Endodermal cell (in vitro differentiated cells): Measurements from ENCODE around the gene RASL10B. TPM values are rescaled to one million over a fixed set of nuclear protein-coding genes. Genes with fewer than 3 reads are reported as not detected.

Experiments used
- DNase-seq: peaks from one replicate; pipeline ENCODE4 v3.0.0-alpha.2; 2017
- H3K27ac ChIP-seq: 2 replicates; pipeline ENCODE4 v1.5.1; 2013; ENCODE audit warnings: mild to moderate bottlenecking, low read depth, low read length, moderate library complexity
- H3K27me3 ChIP-seq: 2 replicates; pipeline ENCODE4 v1.6.1; 2013; ENCODE audit warnings: mild to moderate bottlenecking, low read length, moderate library complexity; ENCODE audit not compliant: insufficient read depth, control insufficient read depth, poor library complexity, severe bottlenecking
- H3K36me3 ChIP-seq: 2 replicates; pipeline ENCODE4 v1.7.0; 2013; ENCODE audit warnings: mild to moderate bottlenecking, low read length, moderate library complexity; ENCODE audit not compliant: control insufficient read depth, insufficient read depth
- H3K4me1 ChIP-seq: one replicate; pipeline ENCODE4 v1.7.0; 2013; ENCODE audit warnings: low read length; ENCODE audit not compliant: control insufficient read depth, insufficient read depth
- H3K4me3 ChIP-seq: 2 replicates; pipeline ENCODE4 v1.5.1; 2013; ENCODE audit warnings: mild to moderate bottlenecking, low read length, moderate library complexity
- H3K9ac ChIP-seq: 2 replicates; pipeline ENCODE4 v1.6.1; 2013; ENCODE audit warnings: mild to moderate bottlenecking, low read length, moderate library complexity; ENCODE audit not compliant: poor library complexity, severe bottlenecking; ENCODE audit errors: extremely low read depth
- H3K9me3 ChIP-seq: 2 replicates; pipeline ENCODE4 v1.6.1; 2013; ENCODE audit warnings: mild to moderate bottlenecking, low read length, moderate library complexity; ENCODE audit not compliant: control insufficient read depth
- H3K27ac Mint-ChIP-seq: 2 replicates; pipeline ENCODE4 v1.8.0; 2020; ENCODE audit warnings: mixed read lengths
- H3K27me3 Mint-ChIP-seq: 2 replicates; pipeline ENCODE4 v1.8.0; 2021; ENCODE audit warnings: mild to moderate bottlenecking, mixed read lengths; ENCODE audit not compliant: insufficient read depth
- H3K36me3 Mint-ChIP-seq: 2 replicates; pipeline ENCODE4 v1.8.0; 2020; ENCODE audit warnings: low read depth, mixed read lengths
- H3K4me1 Mint-ChIP-seq: 2 replicates; pipeline ENCODE4 v1.8.0; 2020; ENCODE audit warnings: mixed read lengths
- H3K4me3 Mint-ChIP-seq: 2 replicates; pipeline ENCODE4 v1.8.0; 2020; ENCODE audit warnings: mild to moderate bottlenecking, moderate library complexity, mixed read lengths
- H3K9me3 Mint-ChIP-seq: 2 replicates; pipeline ENCODE4 v1.8.0; 2020; ENCODE audit warnings: mild to moderate bottlenecking, mixed read lengths
- WGBS, 2 experiments: methylation state at CpG; one replicate each; pipeline versions ENCODE4 v1.1.5 to v1.1.7; 2013; ENCODE audit warnings: missing lambda C conversion rate in 2 of 2, mixed read lengths in 1 of 2; ENCODE audit not compliant: insufficient coverage in 1 of 2, insufficient read length in 1 of 2; 5-methylcytosine and 5-hydroxymethylcytosine counted together
- total RNA-seq, 2 donors: library from RNA; stranded (reverse); fragmentation: NEBNext Ultra II Directional in 1 of 2; extraction: Animal tissue kit (Norgen Biotek cat#: 25700) in 1 of 2; gene quantifications; 2 replicates in 1 of 2; 3 replicates in 1 of 2; pipeline ENCODE4 v1.2.1, GENCODE V29; 2021
- TF ChIP-seq, protein P1 (sequence below): fragments of 200-600 bp; sonication (generic); conservative IDR thresholded peaks from 2 replicates; pipeline ENCODE4 v1.5.0; 2021; ENCODE audit warnings: antibody characterized with exemption, mild to moderate bottlenecking

RASL10B gene
- total RNA-seq, 2 donors from 2014 or later, result 28.6 to 31.9 TPM

DNA sequence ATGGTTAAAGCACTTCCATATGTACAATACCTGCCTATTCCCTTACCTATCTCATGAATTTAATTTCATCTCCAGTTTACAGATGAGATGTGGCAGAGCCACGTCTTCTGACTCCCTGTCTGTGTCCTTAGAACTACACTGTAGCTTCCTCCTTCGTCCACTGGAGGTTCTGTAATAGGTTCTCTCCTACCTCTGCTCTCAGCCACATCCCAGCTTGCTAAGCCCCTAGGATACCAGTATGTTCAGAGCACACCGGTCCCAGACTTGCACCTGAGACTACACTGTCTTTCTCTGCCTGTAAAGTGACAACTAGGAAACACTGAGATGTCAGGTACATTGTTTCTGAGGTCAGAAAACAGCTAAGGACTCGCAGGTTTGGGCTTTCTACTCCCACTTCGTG lies 3.8 kb upstream of the RASL10B start:
- Histone ChIP-seq H3K4me1 (peaks cover 34% of the 10 kb centered on the region), H3K27ac (no peak overlapping the region), H3K9me3 (no peaks in the 10 kb centered on the region), H3K9ac (no peak overlapping the region), H3K4me3 (no peak overlapping the region), H3K27me3 (no peaks in the 10 kb centered on the region), H3K36me3 (peaks cover 45% of the 10 kb centered on the region)
- peaks cover 57% of the 10 kb centered on the region for H3K4me1 Mint-ChIP-seq
- DNase-seq, result peak; percentile 52
- H3K36me3 Mint-ChIP-seq, result peaks cover 27% of the 10 kb centered on the region
- no peak overlapping the region for H3K27ac Mint-ChIP-seq
- H3K9me3 Mint-ChIP-seq, result no peaks in the 10 kb centered on the region
- H3K27me3 Mint-ChIP-seq, result peaks cover 4% of the 10 kb centered on the region
- WGBS, 2 experiments, result 92 to 94% methylated on average over 5 of the region's 5 CpGs
- H3K4me3 Mint-ChIP-seq, result no peak overlapping the region
- TF ChIP-seq, protein P1, sequence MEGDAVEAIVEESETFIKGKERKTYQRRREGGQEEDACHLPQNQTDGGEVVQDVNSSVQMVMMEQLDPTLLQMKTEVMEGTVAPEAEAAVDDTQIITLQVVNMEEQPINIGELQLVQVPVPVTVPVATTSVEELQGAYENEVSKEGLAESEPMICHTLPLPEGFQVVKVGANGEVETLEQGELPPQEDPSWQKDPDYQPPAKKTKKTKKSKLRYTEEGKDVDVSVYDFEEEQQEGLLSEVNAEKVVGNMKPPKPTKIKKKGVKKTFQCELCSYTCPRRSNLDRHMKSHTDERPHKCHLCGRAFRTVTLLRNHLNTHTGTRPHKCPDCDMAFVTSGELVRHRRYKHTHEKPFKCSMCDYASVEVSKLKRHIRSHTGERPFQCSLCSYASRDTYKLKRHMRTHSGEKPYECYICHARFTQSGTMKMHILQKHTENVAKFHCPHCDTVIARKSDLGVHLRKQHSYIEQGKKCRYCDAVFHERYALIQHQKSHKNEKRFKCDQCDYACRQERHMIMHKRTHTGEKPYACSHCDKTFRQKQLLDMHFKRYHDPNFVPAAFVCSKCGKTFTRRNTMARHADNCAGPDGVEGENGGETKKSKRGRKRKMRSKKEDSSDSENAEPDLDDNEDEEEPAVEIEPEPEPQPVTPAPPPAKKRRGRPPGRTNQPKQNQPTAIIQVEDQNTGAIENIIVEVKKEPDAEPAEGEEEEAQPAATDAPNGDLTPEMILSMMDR, result peak; percentile 27

DNA sequence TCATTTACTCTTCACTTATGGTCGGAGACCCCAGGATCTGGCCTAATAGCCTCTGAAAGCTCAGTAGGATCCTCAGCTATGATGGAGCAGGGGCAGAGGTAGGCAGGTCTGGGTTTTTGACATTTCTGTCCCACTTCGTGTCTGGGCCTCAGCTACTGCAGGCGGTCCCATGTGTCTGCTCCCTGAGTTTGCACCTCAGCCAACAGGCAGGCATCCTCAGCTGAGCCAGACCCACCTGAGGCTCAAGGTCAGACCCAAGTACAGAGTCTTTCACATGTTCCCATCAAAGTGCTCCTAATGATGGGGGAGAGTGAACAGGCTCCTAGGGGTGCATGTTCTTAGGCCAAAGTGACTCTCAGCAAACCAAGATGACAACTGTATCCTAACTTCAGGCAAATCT lies 2.9 kb upstream of the RASL10B start:
- Mint-ChIP-seq H3K27me3 (peaks cover 11% of the 10 kb centered on the region), H3K4me1 (peaks cover 57% of the 10 kb centered on the region), H3K9me3 (no peaks in the 10 kb centered on the region), H3K4me3 (peak overlapping the region; percentile 29), H3K27ac (peak overlapping the region; percentile 32), H3K36me3 (peaks cover 23% of the 10 kb centered on the region)
- Histone ChIP-seq H3K27ac (no peak overlapping the region), H3K9ac (no peak overlapping the region), H3K27me3 (no peaks in the 10 kb centered on the region), H3K4me3 (no peak overlapping the region), H3K9me3 (no peaks in the 10 kb centered on the region), H3K4me1 (peaks cover 34% of the 10 kb centered on the region), H3K36me3 (peaks cover 40% of the 10 kb centered on the region)
- DNase-seq, result peak; percentile 57
- TF ChIP-seq, protein P1, result no peak
- 88 to 100% methylated on average over 2 to 3 of the region's 3 CpGs for WGBS, 2 experiments

DNA sequence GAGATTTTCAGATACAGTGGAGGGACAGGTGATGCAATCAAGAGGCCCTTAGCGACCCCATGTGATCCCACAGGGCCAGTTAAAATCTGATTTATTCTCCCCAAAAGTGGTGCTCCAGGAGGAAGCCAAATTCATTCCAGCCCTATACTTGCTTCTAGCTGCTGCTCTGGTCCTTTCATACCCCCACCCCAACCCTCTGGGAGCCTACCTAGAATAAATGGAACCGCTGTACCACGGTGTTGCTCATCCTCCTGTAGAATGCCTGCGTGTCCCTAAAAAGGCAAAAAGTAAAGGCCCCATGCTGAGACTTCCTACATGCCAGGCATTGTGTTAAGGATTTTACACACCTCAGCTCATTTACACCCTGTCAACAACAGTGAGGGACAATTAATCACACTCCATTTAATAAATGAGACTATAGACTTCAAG lies 2.0 kb upstream of the RASL10B start:
- Histone ChIP-seq H3K4me3 (peak overlapping the region; percentile 63), H3K27ac (no peak overlapping the region), H3K9me3 (no peaks in the 10 kb centered on the region), H3K4me1 (peaks cover 34% of the 10 kb centered on the region), H3K36me3 (peaks cover 36% of the 10 kb centered on the region), H3K9ac (no peak overlapping the region), H3K27me3 (no peaks in the 10 kb centered on the region)
- Mint-ChIP-seq H3K36me3 (peaks cover 16% of the 10 kb centered on the region), H3K27ac (peak overlapping the region; percentile 83), H3K27me3 (peaks cover 14% of the 10 kb centered on the region), H3K9me3 (no peaks in the 10 kb centered on the region), H3K4me1 (peaks cover 57% of the 10 kb centered on the region), H3K4me3 (peak overlapping the region; percentile 29)
- TF ChIP-seq, protein P1, result no peak
- WGBS, 2 experiments, result 7 to 45% methylated on average over 2 to 4 of the region's 4 CpGs
- peak; percentile 89 for DNase-seq
